ENCODE measurements around the gene TMEM79.

TMEM79 gene

DNA sequence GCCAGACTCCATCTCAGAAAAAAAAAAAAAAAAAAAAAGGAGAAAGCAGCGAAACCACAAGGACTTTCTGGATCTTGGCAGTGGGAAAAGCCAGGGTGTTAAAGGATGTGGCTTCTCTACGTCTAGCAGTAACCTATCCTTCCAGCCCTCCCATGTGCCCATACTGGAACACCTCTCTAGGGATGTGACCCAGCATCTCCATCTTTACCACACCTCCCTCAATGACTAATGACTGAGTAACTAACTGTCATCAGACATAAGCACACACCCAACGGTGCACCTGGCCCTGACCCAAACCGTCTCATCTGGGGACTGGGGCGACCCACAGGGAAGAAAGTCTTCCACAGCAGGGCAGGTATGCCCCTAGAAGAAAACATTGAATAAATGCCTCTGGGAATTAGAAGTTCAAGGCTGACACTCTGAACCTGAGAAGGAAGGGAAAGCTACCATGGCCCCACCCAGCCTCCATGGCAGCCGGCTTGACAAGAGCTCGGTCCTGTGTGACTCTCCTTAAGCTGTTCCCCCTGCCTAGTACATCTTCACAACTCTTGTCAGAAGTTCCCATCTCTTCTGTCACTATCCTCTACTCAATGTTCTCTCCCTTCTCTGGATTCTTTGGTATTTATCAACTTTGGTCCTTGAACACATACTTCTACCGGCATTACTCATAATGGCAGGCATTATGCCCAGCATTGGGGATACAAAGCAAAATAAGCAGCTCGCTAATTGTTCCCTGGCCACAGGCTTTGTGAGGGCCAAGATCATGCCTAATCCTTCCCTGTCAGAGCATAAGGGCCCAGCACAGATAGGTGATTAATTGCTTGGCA lies 21.5 kb upstream of the TMEM79 start:
- Histone ChIP-seq H3K9ac (ENCODE audit: low read depth in 1 of 2, low read length in 2 of 2) (no peak overlapping the region), H3K36me3 (ENCODE audit: control insufficient read depth in 1 of 2, insufficient read depth in 2 of 2, low read length in 2 of 2) (peaks cover 65 to 91% of the 10 kb centered on the region in 2 donors), H3K27me3 (ENCODE audit: control insufficient read depth in 1 of 2, insufficient read depth in 2 of 2, low read length in 2 of 2) (no peaks in the 10 kb centered on the region), H3K9me3 (ENCODE audit: control insufficient read depth in 1 of 2, low read length in 2 of 2) (no peaks in the 10 kb centered on the region), H3K4me1 (ENCODE audit: control insufficient read depth in 1 of 2, insufficient read depth in 2 of 2, low read length in 2 of 2) (no peaks in the 10 kb centered on the region), H3K27ac (ENCODE audit: low read depth, low read length) (no peak overlapping the region), H3K4me3 (ENCODE audit: low read depth in 1 of 2, low read length in 2 of 2) (no peak overlapping the region)

GRCh38 chr1:156263288-156263655 lies 20.9 kb upstream of the TMEM79 start:
- no peaks in the 10 kb centered on the region for H3K27me3 ChIP-seq (ENCODE audit: control insufficient read depth in 1 of 2, insufficient read depth in 2 of 2, low read length in 2 of 2)
- H3K9me3 ChIP-seq (ENCODE audit: control insufficient read depth in 1 of 2, low read length in 2 of 2): no peaks in the 10 kb centered on the region
- H3K9ac ChIP-seq (ENCODE audit: low read depth in 1 of 2, low read length in 2 of 2): no peak overlapping the region
- H3K27ac ChIP-seq (ENCODE audit: low read depth, low read length): no peak overlapping the region
- peaks cover 65 to 91% of the 10 kb centered on the region in 2 donors for H3K36me3 ChIP-seq (ENCODE audit: control insufficient read depth in 1 of 2, insufficient read depth in 2 of 2, low read length in 2 of 2)
- no peak overlapping the region for H3K4me3 ChIP-seq (ENCODE audit: low read depth in 1 of 2, low read length in 2 of 2)
- no peaks in the 10 kb centered on the region for H3K4me1 ChIP-seq (ENCODE audit: control insufficient read depth in 1 of 2, insufficient read depth in 2 of 2, low read length in 2 of 2)

DNA sequence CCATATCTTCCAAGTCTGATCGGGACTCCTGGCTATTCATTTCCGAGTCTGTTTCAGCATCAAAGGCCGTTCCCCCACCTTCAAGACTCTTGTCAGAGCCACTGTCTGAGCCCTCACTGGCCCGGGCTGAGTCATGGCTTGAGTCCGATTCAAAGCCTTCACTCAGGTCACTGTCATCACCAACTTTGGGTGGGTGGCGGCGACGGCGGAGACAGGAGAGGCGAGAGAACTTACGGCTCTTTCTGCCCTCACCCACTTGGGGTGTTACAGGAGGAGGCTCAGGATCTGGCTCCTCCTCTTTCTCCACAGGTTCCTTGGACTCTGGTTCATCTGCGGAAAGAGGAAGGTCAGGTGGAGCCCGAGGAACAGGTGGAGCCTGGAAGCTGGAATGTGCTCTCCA lies 18.1 kb upstream of the TMEM79 start:
- Histone ChIP-seq H3K4me3 (ENCODE audit: low read depth in 1 of 2, low read length in 2 of 2) (no peak overlapping the region), H3K4me1 (ENCODE audit: control insufficient read depth in 1 of 2, insufficient read depth in 2 of 2, low read length in 2 of 2) (no peaks in the 10 kb centered on the region), H3K36me3 (ENCODE audit: control insufficient read depth in 1 of 2, insufficient read depth in 2 of 2, low read length in 2 of 2) (peaks cover 49 to 82% of the 10 kb centered on the region in 2 donors), H3K27me3 (ENCODE audit: control insufficient read depth in 1 of 2, insufficient read depth in 2 of 2, low read length in 2 of 2) (no peaks in the 10 kb centered on the region), H3K9me3 (ENCODE audit: control insufficient read depth in 1 of 2, low read length in 2 of 2) (no peaks in the 10 kb centered on the region), H3K27ac (ENCODE audit: low read depth, low read length) (no peak overlapping the region), H3K9ac (ENCODE audit: low read depth in 1 of 2, low read length in 2 of 2) (no peak overlapping the region)

DNA sequence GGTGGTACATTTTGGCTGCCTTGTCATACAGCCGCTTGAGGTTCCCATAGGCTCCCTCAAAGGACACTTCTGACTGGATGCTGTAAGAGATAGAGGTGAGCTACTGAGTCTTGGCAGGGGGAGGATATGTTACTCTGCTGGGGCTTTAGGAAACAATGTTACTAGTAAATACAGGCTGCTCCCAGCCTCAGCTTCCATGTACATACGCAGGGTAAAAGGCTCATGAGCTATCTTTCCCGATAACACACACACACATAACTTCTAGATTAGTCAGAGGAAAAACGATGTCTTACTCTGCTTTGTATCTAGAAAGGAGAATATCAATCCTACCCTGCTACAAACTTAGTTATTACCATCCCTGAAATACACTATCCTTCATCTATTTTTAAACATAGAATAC lies 15.8 kb upstream of the TMEM79 start:
- Histone ChIP-seq H3K9me3 (ENCODE audit: control insufficient read depth in 1 of 2, low read length in 2 of 2) (no peaks in the 10 kb centered on the region), H3K4me1 (ENCODE audit: control insufficient read depth in 1 of 2, insufficient read depth in 2 of 2, low read length in 2 of 2) (no peaks in the 10 kb centered on the region), H3K36me3 (ENCODE audit: control insufficient read depth in 1 of 2, insufficient read depth in 2 of 2, low read length in 2 of 2) (peaks cover 52 to 81% of the 10 kb centered on the region in 2 donors), H3K27ac (ENCODE audit: low read depth, low read length) (no peak overlapping the region), H3K27me3 (ENCODE audit: control insufficient read depth in 1 of 2, insufficient read depth in 2 of 2, low read length in 2 of 2) (no peaks in the 10 kb centered on the region), H3K4me3 (ENCODE audit: low read depth in 1 of 2, low read length in 2 of 2) (no peak overlapping the region), H3K9ac (ENCODE audit: low read depth in 1 of 2, low read length in 2 of 2) (no peak overlapping the region)

GRCh38 chr1:156270314-156270713 lies 13.8 kb upstream of the TMEM79 start:
- no peak overlapping the region for H3K4me3 ChIP-seq (ENCODE audit: low read depth in 1 of 2, low read length in 2 of 2)
- H3K27ac ChIP-seq (ENCODE audit: low read depth, low read length): no peak overlapping the region
- no peak overlapping the region for H3K9ac ChIP-seq (ENCODE audit: low read depth in 1 of 2, low read length in 2 of 2)
- H3K27me3 ChIP-seq (ENCODE audit: control insufficient read depth in 1 of 2, insufficient read depth in 2 of 2, low read length in 2 of 2): no peaks in the 10 kb centered on the region
- peaks cover 64 to 87% of the 10 kb centered on the region in 2 donors for H3K36me3 ChIP-seq (ENCODE audit: control insufficient read depth in 1 of 2, insufficient read depth in 2 of 2, low read length in 2 of 2)
- H3K9me3 ChIP-seq (ENCODE audit: control insufficient read depth in 1 of 2, low read length in 2 of 2): no peaks in the 10 kb centered on the region
- H3K4me1 ChIP-seq (ENCODE audit: control insufficient read depth in 1 of 2, insufficient read depth in 2 of 2, low read length in 2 of 2): no peaks in the 10 kb centered on the region

GRCh38 chr1:156276532-156276931 lies 7.6 kb upstream of the TMEM79 start:
- H3K27ac ChIP-seq (ENCODE audit: low read depth, low read length): no peak overlapping the region
- H3K9ac ChIP-seq (ENCODE audit: low read depth in 1 of 2, low read length in 2 of 2): no peak overlapping the region
- H3K36me3 ChIP-seq (ENCODE audit: control insufficient read depth in 1 of 2, insufficient read depth in 2 of 2, low read length in 2 of 2): peaks cover 60 to 77% of the 10 kb centered on the region in 2 donors
- H3K9me3 ChIP-seq (ENCODE audit: control insufficient read depth in 1 of 2, low read length in 2 of 2): no peaks in the 10 kb centered on the region
- no peaks in the 10 kb centered on the region for H3K27me3 ChIP-seq (ENCODE audit: control insufficient read depth in 1 of 2, insufficient read depth in 2 of 2, low read length in 2 of 2)
- peaks cover 7 to 8% of the 10 kb centered on the region in 2 donors for H3K4me1 ChIP-seq (ENCODE audit: control insufficient read depth in 1 of 2, insufficient read depth in 2 of 2, low read length in 2 of 2)
- no peak overlapping the region for H3K4me3 ChIP-seq (ENCODE audit: low read depth in 1 of 2, low read length in 2 of 2)

- peaks cover 10 to 13% of the 10 kb centered on the region in 2 donors for H3K4me1 ChIP-seq (ENCODE audit: control insufficient read depth in 1 of 2, insufficient read depth in 2 of 2, low read length in 2 of 2)
- H3K36me3 ChIP-seq (ENCODE audit: control insufficient read depth in 1 of 2, insufficient read depth in 2 of 2, low read length in 2 of 2): peaks cover 57 to 73% of the 10 kb centered on the region in 2 donors
- no peaks in the 10 kb centered on the region for H3K27me3 ChIP-seq (ENCODE audit: control insufficient read depth in 1 of 2, insufficient read depth in 2 of 2, low read length in 2 of 2)
- no peak overlapping the region for H3K27ac ChIP-seq (ENCODE audit: low read depth, low read length)
- H3K9me3 ChIP-seq (ENCODE audit: control insufficient read depth in 1 of 2, low read length in 2 of 2): no peaks in the 10 kb centered on the region
- H3K4me3 ChIP-seq (ENCODE audit: low read depth in 1 of 2, low read length in 2 of 2): no peak overlapping the region
- no peak overlapping the region for H3K9ac ChIP-seq (ENCODE audit: low read depth in 1 of 2, low read length in 2 of 2)
Observed at GRCh38 chr1:156276966-156277381, 7.2 kb upstream of the TMEM79 start.

GRCh38 chr1:156279837-156280236 lies 4.3 kb upstream of the TMEM79 start:
- H3K27ac ChIP-seq (ENCODE audit: low read depth, low read length): no peak overlapping the region
- no peaks in the 10 kb centered on the region for H3K27me3 ChIP-seq (ENCODE audit: control insufficient read depth in 1 of 2, insufficient read depth in 2 of 2, low read length in 2 of 2)
- H3K9me3 ChIP-seq (ENCODE audit: control insufficient read depth in 1 of 2, low read length in 2 of 2): no peaks in the 10 kb centered on the region
- H3K4me1 ChIP-seq (ENCODE audit: control insufficient read depth in 1 of 2, insufficient read depth in 2 of 2, low read length in 2 of 2): peaks cover 22 to 32% of the 10 kb centered on the region in 2 donors
- H3K36me3 ChIP-seq (ENCODE audit: control insufficient read depth in 1 of 2, insufficient read depth in 2 of 2, low read length in 2 of 2): peaks cover 33 to 44% of the 10 kb centered on the region in 2 donors
- H3K4me3 ChIP-seq (ENCODE audit: low read depth in 1 of 2, low read length in 2 of 2): no peak overlapping the region
- H3K9ac ChIP-seq (ENCODE audit: low read depth in 1 of 2, low read length in 2 of 2): no peak overlapping the region

DNA sequence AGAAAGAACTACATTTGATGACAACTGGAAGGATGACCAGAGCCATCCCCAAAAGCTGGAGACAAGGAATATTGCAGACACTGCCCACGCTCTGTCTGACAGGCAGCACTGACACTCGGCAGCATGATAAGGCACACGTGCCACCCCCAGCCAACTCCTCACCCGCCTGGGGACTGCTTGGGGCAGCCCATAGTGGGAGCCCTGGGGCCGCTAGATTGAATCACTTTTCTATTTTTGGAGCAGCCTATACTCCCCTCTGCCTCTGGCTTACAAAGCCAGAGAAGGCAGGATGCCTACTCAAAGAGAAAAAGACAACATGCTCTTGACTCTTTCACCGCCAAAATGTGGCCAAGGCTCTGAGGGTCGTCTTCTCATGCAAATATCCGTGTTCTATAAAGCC lies 2.8 kb upstream of the TMEM79 start:
- Histone ChIP-seq H3K27ac (ENCODE audit: low read depth, low read length) (no peak overlapping the region), H3K27me3 (ENCODE audit: control insufficient read depth in 1 of 2, insufficient read depth in 2 of 2, low read length in 2 of 2) (no peaks in the 10 kb centered on the region), H3K9me3 (ENCODE audit: control insufficient read depth in 1 of 2, low read length in 2 of 2) (no peaks in the 10 kb centered on the region), H3K9ac (ENCODE audit: low read depth in 1 of 2, low read length in 2 of 2) (peak overlapping the region; percentile 81 to 88), H3K4me3 (ENCODE audit: low read depth in 1 of 2, low read length in 2 of 2) (peak overlapping the region; percentile 94), H3K4me1 (ENCODE audit: control insufficient read depth in 1 of 2, insufficient read depth in 2 of 2, low read length in 2 of 2) (peaks cover 22 to 32% of the 10 kb centered on the region in 2 donors), H3K36me3 (ENCODE audit: control insufficient read depth in 1 of 2, insufficient read depth in 2 of 2, low read length in 2 of 2) (peaks cover 25 to 35% of the 10 kb centered on the region in 2 donors)

DNA sequence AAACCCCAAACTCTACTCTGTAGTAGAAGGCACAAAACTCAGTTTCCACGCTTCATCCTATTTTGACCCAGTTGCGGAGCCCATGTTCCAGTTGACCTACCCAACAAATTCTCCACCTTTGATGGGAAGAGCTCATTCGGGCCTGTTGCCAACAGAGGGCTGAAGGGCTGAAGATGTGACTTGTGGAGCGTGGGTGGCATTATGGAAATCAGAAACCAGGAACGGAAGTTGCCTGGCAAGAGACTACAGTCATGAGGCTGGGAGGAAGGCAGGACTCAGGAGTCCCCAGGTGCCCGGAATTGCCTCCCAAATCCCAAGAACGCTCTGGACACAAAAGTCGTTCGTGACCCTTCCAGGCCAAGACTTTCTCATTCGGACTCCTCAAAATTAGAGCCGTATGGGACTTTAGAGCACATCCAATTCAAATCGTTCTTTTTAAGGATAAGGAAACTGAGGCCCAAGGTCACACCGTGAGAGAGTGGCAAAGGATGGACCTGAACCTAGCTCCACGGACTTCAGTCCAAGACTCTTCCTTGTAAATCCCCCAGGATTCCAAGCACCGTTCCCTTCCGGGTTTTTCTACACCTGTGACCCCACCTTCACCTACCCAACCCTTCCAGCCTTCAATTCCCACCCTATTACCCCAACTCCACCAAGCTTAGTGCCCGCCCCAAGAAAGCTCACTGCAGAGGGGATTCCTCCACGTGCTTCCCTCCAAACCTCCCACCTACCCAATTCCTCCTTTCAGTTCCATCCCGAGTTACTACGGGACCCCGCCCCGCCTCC lies 2.2 kb upstream of the TMEM79 start:
- Histone ChIP-seq H3K4me3 (ENCODE audit: low read depth in 1 of 2, low read length in 2 of 2) (peak overlapping the region; percentile 94), H3K27ac (ENCODE audit: low read depth, low read length) (peak overlapping the region; percentile 84), H3K36me3 (ENCODE audit: control insufficient read depth in 1 of 2, insufficient read depth in 2 of 2, low read length in 2 of 2) (peaks cover 19 to 29% of the 10 kb centered on the region in 2 donors), H3K4me1 (ENCODE audit: control insufficient read depth in 1 of 2, insufficient read depth in 2 of 2, low read length in 2 of 2) (peaks cover 22 to 32% of the 10 kb centered on the region in 2 donors), H3K9ac (ENCODE audit: low read depth in 1 of 2, low read length in 2 of 2) (peak overlapping the region; percentile 81 to 88), H3K9me3 (ENCODE audit: control insufficient read depth in 1 of 2, low read length in 2 of 2) (no peaks in the 10 kb centered on the region), H3K27me3 (ENCODE audit: control insufficient read depth in 1 of 2, insufficient read depth in 2 of 2, low read length in 2 of 2) (no peaks in the 10 kb centered on the region)

Data from duodenal mucosa (tissue), 2 donors.